HG03442 (cell line): ENCODE data around the gene BCAS4.
"Not testable (repeated sequence)": the region's sequence is repeated elsewhere in the genome, so short reads cannot be mapped to it uniquely, and the experiment has no call there.

Experiments
- ATAC-seq: cut with Tn5 transposase; IDR thresholded peaks from one replicate; pipeline ENCODE4 v1.9.1; 2021; ENCODE audit warnings: mild to moderate bottlenecking, moderate library complexity; ENCODE audit not compliant: unreplicated experiment

BCAS4 gene

GRCh38 chr20:50872560-50873425 is 77.9 kb downstream of the BCAS4 start:
- ATAC-seq = no peak

GRCh38 chr20:50873585-50873984 is 78.7 kb downstream of the BCAS4 start:
- no peak for ATAC-seq

- ATAC-seq = no peak
These were observed 79.4 kb downstream of the BCAS4 start for GRCh38 chr20:50874111-50874757.

GRCh38 chr20:50874758-50875665 is 80.2 kb downstream of the BCAS4 start:
- ATAC-seq = no peak

GRCh38 chr20:50876063-50876685 is 81.3 kb downstream of the BCAS4 start:
- ATAC-seq = no peak

GRCh38 chr20:50876816-50877215 is 82.0 kb downstream of the BCAS4 start:
- no peak for ATAC-seq

- no peak for ATAC-seq
These were observed 82.4 kb downstream of the BCAS4 start for GRCh38 chr20:50877232-50877743.

- ATAC-seq = no peak
These were observed 85.0 kb downstream of the BCAS4 start for GRCh38 chr20:50879649-50880550.

- ATAC-seq = not testable (repeated sequence)
These were observed 87.0 kb downstream of the BCAS4 start for GRCh38 chr20:50881759-50882424.

GRCh38 chr20:50883856-50884255 is 89.0 kb downstream of the BCAS4 start:
- no peak for ATAC-seq

- ATAC-seq = no peak
These were observed 90.2 kb downstream of the BCAS4 start for GRCh38 chr20:50885068-50885467.

- ATAC-seq = no peak
These were observed 90.9 kb downstream of the BCAS4 start for GRCh38 chr20:50885781-50886180.

- no peak for ATAC-seq
These were observed 91.4 kb downstream of the BCAS4 start for GRCh38 chr20:50886184-50886790.

GRCh38 chr20:50887576-50887975 is 92.7 kb downstream of the BCAS4 start:
- no peak for ATAC-seq

GRCh38 chr20:50891138-50891537 is 96.3 kb downstream of the BCAS4 start:
- ATAC-seq = no peak

- no peak for ATAC-seq
These were observed 97.5 kb downstream of the BCAS4 start for GRCh38 chr20:50892394-50892793.

- no peak for ATAC-seq
These were observed 98.8 kb downstream of the BCAS4 start for GRCh38 chr20:50893620-50894019.

- no peak for ATAC-seq
These were observed 100.4 kb downstream of the BCAS4 start for GRCh38 chr20:50895111-50895830.
